Muscle layer of duodenum (tissue), 2 donors: ENCODE data around the gene CPLANE1.
"Not testable (repeated sequence)": the region's sequence is repeated elsewhere in the genome, so short reads cannot be mapped to it uniquely, and the experiment has no call there.

ENCODE experiments used
- H3K27ac ChIP-seq: one replicate; pipeline ENCODE4 v1.7.0; 2013; ENCODE audit warnings: mild to moderate bottlenecking, low read length
- H3K27me3 ChIP-seq: one replicate; pipeline ENCODE4 v1.7.0; 2013; ENCODE audit warnings: low read depth, mild to moderate bottlenecking, control low read depth, low read length
- H3K36me3 ChIP-seq, 2 donors: one replicate each; pipeline ENCODE4 v1.7.0; 2013; ENCODE audit warnings: low read length in 2 of 2, control low read depth in 1 of 2, mild to moderate bottlenecking in 1 of 2; ENCODE audit not compliant: insufficient read depth in 2 of 2, control insufficient read depth in 1 of 2
- H3K4me1 ChIP-seq, 2 donors: one replicate each; pipeline ENCODE4 v1.7.0; 2013; ENCODE audit warnings: low read length in 2 of 2, mild to moderate bottlenecking in 2 of 2, control low read depth in 1 of 2, moderate library complexity in 1 of 2; ENCODE audit not compliant: insufficient read depth in 2 of 2, control insufficient read depth in 1 of 2
- H3K4me3 ChIP-seq, 2 donors: one replicate each; pipeline ENCODE4 v1.7.0; 2013; ENCODE audit warnings: low read length in 2 of 2, low read depth in 1 of 2, mild to moderate bottlenecking in 1 of 2
- H3K9me3 ChIP-seq, 2 donors: one replicate each; pipeline ENCODE4 v1.7.0; 2013; ENCODE audit warnings: low read length in 2 of 2, control low read depth in 1 of 2, mild to moderate bottlenecking in 1 of 2; ENCODE audit not compliant: control insufficient read depth in 1 of 2
- donor health status: healthy.

CPLANE1 gene

DNA sequence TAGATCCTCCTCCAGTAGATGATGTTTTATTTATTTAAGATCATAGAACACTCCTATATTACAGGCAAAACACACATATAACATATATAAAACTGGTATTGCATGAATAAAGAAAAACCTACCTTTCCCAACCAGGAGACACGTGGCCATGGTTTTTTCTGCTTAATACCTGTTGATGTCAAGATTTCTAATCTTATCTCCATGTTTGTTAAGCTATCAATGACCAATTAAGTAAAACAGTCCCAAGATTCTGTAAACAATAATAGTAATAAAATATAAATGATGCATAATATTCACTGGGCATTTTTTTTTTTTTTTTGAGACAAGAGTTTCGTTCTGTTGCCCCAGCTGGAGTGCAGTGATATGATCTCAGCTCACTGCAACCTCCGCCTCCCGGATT lies 1.7 kb downstream of the CPLANE1 start:
- Histone ChIP-seq H3K27me3 (no peaks in the 10 kb centered on the region), H3K4me1 (peaks cover 0 to 16% of the 10 kb centered on the region in 2 donors), H3K4me3 (peak overlapping the region in 1 of 2 donors; percentile 89), H3K36me3 (peaks cover 3% of the 10 kb centered on the region in 2 donors), H3K9me3 (no peaks in the 10 kb centered on the region), H3K27ac (no peak overlapping the region)

DNA sequence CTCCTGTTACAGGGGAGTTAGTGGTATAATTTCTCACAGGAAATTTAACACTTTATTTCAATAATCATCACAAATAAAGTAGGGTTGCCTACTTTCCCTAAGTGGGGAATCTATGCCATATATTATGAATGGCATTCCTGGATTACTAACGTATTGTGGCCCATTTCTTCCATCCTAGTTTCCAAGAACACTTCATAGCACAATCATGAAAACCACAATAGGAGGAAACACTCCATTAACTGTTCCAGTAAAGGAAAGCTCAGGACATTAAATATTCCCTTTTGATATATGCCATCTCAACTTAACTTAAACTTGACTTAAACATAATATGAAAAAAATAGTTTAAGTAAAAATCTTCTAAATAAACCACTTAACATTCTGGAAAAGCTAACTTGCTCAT lies 2.1 kb downstream of the CPLANE1 start:
- H3K4me3 ChIP-seq = no peak overlapping the region
- H3K4me1 ChIP-seq = peaks cover 0 to 16% of the 10 kb centered on the region in 2 donors
- no peaks in the 10 kb centered on the region for H3K27me3 ChIP-seq
- H3K36me3 ChIP-seq = peaks cover 3% of the 10 kb centered on the region in 2 donors
- H3K9me3 ChIP-seq = no peaks in the 10 kb centered on the region
- no peak overlapping the region for H3K27ac ChIP-seq

DNA sequence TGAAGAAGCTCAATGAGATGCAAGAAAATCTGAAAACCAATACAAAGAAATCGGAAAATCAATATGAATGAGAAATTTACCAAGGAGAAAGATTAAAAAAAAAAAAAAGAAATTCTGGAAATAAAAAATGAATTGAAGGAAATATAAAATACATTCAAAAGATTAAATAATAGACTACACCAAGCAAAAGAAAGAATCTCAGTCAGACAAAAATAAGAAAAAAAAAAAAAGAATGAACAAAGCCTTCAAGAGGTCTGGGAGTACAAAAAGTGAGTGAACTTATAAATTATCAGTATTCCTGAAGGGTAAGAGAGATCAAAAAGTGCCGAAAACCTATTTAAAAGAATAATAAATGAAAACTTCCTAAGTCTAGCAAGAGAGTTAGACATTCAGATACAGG lies 14.9 kb downstream of the CPLANE1 start:
- Histone ChIP-seq H3K27ac (no peak overlapping the region), H3K4me3 (no peak overlapping the region), H3K9me3 (no peaks in the 10 kb centered on the region), H3K27me3 (no peaks in the 10 kb centered on the region), H3K36me3 (peaks cover 0 to 55% of the 10 kb centered on the region in 2 donors), H3K4me1 (no peaks in the 10 kb centered on the region)

DNA sequence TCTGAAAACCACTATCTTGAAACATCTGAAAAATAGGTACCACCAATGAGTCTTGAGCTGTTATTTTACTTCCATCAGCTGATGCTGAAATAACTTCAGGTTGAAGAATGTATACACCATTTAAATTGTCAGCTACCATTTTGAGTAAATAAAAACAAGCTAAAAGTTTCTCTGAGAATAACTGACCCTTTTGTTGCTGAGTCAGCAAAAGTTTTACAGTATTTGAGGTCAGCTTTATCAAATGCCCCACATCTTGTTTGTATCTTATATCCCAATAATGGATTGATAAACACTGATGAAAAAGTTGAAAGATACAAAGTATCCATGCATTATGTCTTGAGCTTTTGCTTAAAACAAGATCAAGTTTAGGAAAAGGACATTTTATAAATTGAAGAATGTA lies 22.8 kb downstream of the CPLANE1 start:
- H3K27ac ChIP-seq = no peak overlapping the region
- H3K4me1 ChIP-seq = no peaks in the 10 kb centered on the region
- H3K9me3 ChIP-seq = no peaks in the 10 kb centered on the region
- no peak overlapping the region for H3K4me3 ChIP-seq
- peaks cover 36 to 62% of the 10 kb centered on the region in 2 donors for H3K36me3 ChIP-seq
- H3K27me3 ChIP-seq = no peaks in the 10 kb centered on the region

DNA sequence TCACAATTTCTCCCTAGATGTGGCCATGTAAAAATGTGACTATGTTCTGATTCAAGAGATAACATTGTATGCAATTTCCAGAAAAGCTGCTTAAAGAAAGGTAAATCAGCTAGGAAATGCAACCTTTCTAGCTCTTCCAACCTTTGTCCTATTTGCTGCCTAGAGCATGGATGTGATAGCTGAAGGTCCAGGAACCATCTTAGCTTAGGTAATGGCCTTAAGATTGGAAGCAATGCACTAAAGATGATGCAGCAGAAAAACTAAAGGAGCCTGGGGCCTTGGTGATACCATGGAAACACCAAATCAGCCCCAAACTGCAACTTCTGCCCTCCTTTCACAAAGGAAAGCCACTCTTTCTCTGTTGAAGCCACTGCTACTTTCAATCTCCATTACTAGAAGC lies 27.0 kb downstream of the CPLANE1 start:
- Histone ChIP-seq H3K4me1 (no peaks in the 10 kb centered on the region), H3K27ac (no peak overlapping the region), H3K4me3 (no peak overlapping the region), H3K36me3 (peaks cover 45 to 80% of the 10 kb centered on the region in 2 donors), H3K27me3 (no peaks in the 10 kb centered on the region), H3K9me3 (no peaks in the 10 kb centered on the region)

DNA sequence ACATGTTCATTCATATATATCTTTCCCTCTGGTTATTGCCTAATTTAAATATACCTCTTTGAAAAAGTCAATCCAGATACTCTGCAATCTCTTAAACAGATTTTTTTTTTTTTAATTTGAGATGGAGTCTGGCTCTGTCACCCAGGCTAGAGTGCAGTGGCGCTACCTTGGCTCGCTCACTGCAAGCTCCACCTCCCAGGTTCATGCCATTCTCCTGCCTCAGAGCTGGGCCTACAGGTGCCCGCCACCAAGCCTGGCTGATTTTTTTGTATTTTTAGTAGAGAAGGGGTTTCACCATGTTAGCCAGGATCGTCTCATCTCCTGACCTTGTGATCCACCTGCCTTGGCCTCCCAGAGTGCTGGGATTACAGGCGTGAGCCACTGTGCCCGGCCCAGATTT lies 28.8 kb downstream of the CPLANE1 start:
- H3K36me3 ChIP-seq = peaks cover 33 to 73% of the 10 kb centered on the region in 2 donors
- not testable (repeated sequence) for H3K27ac ChIP-seq, H3K27me3 ChIP-seq, H3K9me3 ChIP-seq, H3K4me1 ChIP-seq, H3K4me3 ChIP-seq

DNA sequence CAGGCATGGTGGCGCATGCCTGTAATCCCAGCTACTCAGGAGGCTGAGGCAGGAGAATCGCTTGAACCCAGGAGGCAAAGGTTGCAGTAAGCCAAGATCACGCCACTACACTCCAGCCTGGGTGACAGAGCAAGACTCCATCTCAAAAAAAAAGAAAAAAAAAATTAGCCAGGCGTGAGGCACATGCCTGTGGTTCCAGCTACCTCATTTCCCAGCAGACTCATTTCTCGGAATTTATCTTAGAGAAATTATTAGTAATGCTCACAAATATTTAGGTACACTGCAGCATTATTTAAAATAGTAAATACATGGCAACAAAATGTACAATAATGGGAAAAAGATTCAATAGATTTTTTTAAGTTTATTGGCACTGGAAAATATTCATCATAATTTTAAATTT lies 29.8 kb downstream of the CPLANE1 start:
- not testable (repeated sequence) for H3K27ac ChIP-seq, H3K9me3 ChIP-seq, H3K27me3 ChIP-seq, H3K4me1 ChIP-seq, H3K4me3 ChIP-seq
- H3K36me3 ChIP-seq = peaks cover 31 to 68% of the 10 kb centered on the region in 2 donors

DNA sequence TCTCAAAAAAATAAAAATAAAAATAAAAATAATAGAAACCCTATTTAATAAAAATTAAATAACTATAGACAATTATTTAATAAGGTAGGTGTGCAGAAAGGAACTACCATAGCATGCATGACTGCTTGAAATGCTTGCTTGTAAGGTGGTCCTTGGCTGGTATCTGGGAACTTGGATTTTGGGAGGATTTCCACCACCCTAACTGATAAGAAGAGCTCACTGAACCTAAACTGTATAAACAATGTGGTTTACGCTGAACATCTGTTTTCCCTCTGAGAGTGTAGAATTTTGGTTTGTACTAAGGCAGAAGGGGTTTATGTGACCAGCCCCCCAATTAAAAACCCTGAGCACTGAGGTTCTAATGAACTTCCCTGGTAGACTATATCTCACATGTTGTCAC lies 31.2 kb downstream of the CPLANE1 start:
- no peaks in the 10 kb centered on the region for H3K4me1 ChIP-seq
- no peak overlapping the region for H3K4me3 ChIP-seq
- peaks cover 19 to 63% of the 10 kb centered on the region in 2 donors for H3K36me3 ChIP-seq
- no peaks in the 10 kb centered on the region for H3K27me3 ChIP-seq
- no peak overlapping the region for H3K27ac ChIP-seq
- no peaks in the 10 kb centered on the region for H3K9me3 ChIP-seq

DNA sequence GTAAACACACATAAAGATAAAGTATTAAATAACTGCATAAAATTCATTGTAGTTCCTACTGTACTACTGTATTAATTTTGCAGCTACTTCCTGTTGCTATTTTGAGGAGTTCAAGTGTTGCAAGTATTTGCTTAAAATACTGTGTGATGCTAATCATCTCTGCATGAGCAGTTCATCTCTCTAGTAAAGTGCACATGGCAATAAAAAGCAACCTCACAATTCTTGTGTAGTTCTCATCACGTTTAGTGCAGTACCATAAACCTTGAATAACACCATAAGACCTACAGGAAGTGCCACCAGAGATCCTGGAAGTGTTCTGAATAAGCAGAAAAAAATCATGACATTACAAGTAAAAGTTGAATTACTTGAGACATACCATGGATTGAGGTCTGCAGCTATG lies 34.6 kb downstream of the CPLANE1 start:
- Histone ChIP-seq H3K4me1 (no peaks in the 10 kb centered on the region), H3K4me3 (no peak overlapping the region), H3K27ac (no peak overlapping the region), H3K36me3 (peaks cover 4 to 45% of the 10 kb centered on the region in 2 donors), H3K27me3 (no peaks in the 10 kb centered on the region), H3K9me3 (no peaks in the 10 kb centered on the region)

DNA sequence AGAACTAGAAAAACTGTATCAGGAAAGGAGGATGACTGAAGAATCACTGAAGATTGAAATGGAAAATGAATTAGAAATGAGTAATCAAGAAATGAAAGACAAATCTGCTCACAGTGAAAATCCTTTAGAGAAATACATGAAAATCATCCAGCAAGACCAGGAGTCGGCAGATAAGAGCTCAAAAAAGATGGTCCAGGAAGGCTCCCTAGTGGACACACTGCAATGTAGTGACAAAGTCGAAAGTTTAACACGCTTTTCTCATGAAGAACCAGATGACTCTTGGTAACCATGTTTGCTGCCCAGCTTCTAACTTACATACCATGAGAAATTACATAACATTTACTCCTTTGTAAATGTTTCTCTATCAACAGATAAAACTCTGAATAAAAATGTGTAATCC lies 37.1 kb downstream of the CPLANE1 start:
- H3K9me3 ChIP-seq = no peaks in the 10 kb centered on the region
- peaks cover 0 to 44% of the 10 kb centered on the region in 2 donors for H3K36me3 ChIP-seq
- H3K4me1 ChIP-seq = no peaks in the 10 kb centered on the region
- H3K4me3 ChIP-seq = no peak overlapping the region
- no peaks in the 10 kb centered on the region for H3K27me3 ChIP-seq
- H3K27ac ChIP-seq = no peak overlapping the region

DNA sequence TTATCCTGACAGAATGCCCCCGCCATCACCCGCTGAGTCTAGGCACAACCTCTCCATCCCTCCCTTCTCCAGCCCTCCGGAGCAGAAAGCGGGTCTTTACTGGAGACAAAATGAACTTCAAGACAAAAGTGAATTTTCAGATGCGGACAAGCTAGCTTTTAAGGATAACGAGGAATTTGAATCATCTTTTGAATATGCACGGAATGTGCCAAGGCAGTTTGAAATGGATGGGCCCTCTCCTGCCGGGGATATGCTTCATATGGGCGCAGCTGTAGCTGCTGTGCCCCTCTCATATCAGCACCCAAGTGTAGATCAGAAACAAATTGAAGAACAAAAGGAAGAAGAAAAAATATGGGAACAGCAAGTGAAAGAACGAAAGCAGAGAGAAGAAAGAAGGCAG lies 37.5 kb downstream of the CPLANE1 start:
- Histone ChIP-seq H3K27me3 (no peaks in the 10 kb centered on the region), H3K36me3 (peaks cover 0 to 43% of the 10 kb centered on the region in 2 donors), H3K4me3 (no peak overlapping the region), H3K4me1 (no peaks in the 10 kb centered on the region), H3K9me3 (no peaks in the 10 kb centered on the region), H3K27ac (no peak overlapping the region)

DNA sequence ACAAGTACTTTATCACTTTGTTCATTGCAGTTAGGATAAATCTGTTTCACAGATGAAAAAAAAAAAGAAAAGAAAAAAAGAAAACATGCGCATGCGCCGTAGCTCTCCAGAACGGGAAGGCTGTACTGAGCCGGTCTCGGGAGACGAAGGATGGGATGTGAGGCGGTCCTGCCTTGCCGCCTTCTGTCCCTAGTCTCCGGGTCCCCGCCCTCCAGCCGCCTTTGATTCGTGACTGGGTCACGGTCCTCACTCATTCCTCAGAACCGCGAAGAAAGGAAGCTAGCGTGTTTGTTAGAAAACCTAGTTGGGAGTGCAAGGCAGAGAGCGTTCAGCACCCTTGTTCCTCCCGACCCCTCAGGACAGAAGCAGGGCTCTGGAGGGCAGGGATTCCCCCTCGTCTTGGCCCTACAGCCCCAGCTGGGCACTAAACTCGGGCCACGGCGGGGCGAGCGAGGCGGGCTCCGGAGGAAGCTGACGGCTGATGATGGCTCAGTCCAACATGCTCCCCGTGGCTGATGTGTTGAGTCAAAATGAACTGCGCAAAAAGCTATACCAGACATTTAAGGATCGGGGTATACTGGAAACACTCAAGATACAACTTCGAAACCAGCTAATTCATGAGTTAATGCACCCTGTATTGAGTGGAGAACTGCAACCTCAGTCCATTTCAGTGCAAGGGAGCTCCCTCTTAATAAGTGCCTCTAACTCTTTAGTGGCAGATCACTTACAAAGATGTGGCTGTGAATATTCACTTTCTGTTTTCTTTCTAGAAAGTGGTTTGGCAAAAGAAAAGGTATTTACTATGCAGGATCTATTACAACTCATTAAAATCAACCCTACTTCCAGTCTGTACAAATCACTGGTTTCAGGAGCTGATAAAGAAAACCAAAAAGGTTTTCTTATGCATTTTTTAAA lies 40.0 kb downstream of the CPLANE1 start:
- Histone ChIP-seq H3K9me3 (no peaks in the 10 kb centered on the region), H3K27ac (no peak overlapping the region), H3K27me3 (no peaks in the 10 kb centered on the region), H3K36me3 (peaks cover 5 to 43% of the 10 kb centered on the region in 2 donors), H3K4me3 (peak overlapping the region in 1 of 2 donors; percentile 44), H3K4me1 (no peaks in the 10 kb centered on the region)
